Right renal cortex interstitium (tissue), 3 donors: ENCODE measurements around the gene RPS27L. TPM values are rescaled to one million over a fixed set of nuclear protein-coding genes. Genes with fewer than 3 reads are reported as not detected.

Source experiments
- DNase-seq, 3 donors: peaks; one replicate each; pipeline ENCODE4 v3.0.0-alpha.2; 2013; ENCODE audit warnings: low read depth in 3 of 3, low spot score in 2 of 3
- polyA plus RNA-seq, 3 donors: library from polyadenylated mRNA; unstranded; fragments of 120-200 nt; gene quantifications; one replicate each; pipeline ENCODE4 v1.2.1, GENCODE V29; 2013; ENCODE audit not compliant: insufficient read length in 3 of 3

Gene RPS27L
- 100 to 1,000 TPM in 1 of 3 donors, 10 to 100 TPM in 2; 98.0 to 114 (median 98.7) TPM for polyA plus RNA-seq

GRCh38 chr15:63157118-63157843 is at the start of gene RPS27L:
RPS27L (minus strand) TSS chr15:63157477; CDS start chr15:63157405, 72 bp downstream.
- peak; percentile 85 to 92 (median 88) for DNase-seq

GRCh38 chr15:63206079-63206478 is 48.8 kb upstream of the RPS27L start:
- DNase-seq: no peak

GRCh38 chr15:63203451-63204090 is 46.3 kb upstream of the RPS27L start:
- no peak for DNase-seq

GRCh38 chr15:63202861-63203260 is 45.6 kb upstream of the RPS27L start:
- DNase-seq: no peak

- no peak for DNase-seq
Observed at GRCh38 chr15:63200464-63201249, 43.4 kb upstream of the RPS27L start.

GRCh38 chr15:63198371-63199250 is 41.3 kb upstream of the RPS27L start:
- DNase-seq: no peak

- no peak for DNase-seq
Observed at GRCh38 chr15:63197626-63198025, 40.3 kb upstream of the RPS27L start.

- DNase-seq: no peak
Observed at GRCh38 chr15:63196842-63197241, 39.6 kb upstream of the RPS27L start.

- DNase-seq: no peak
Observed at GRCh38 chr15:63195569-63196015, 38.3 kb upstream of the RPS27L start.

- no peak for DNase-seq
Observed at GRCh38 chr15:63194880-63195568, 37.7 kb upstream of the RPS27L start.

- DNase-seq: no peak
Observed at GRCh38 chr15:63194302-63194701, 37.0 kb upstream of the RPS27L start.

GRCh38 chr15:63192619-63193206 is 35.4 kb upstream of the RPS27L start:
- DNase-seq: no peak

GRCh38 chr15:63191895-63192618 is 34.8 kb upstream of the RPS27L start:
- DNase-seq: no peak

GRCh38 chr15:63190769-63191649 is 33.7 kb upstream of the RPS27L start:
- no peak for DNase-seq

GRCh38 chr15:63189941-63190768 is 32.9 kb upstream of the RPS27L start:
- DNase-seq: no peak

- peak; percentile 78 to 94 (median 89) for DNase-seq
Observed at GRCh38 chr15:63188926-63189871, 31.9 kb upstream of the RPS27L start, which contains the start of gene RAB8B. RAB8B (plus strand) TSS chr15:63189606; CDS start chr15:63189625, 19 bp downstream.
